Liver (tissue), 3 donors: ENCODE results near the gene RERE.

Source experiments
- CTCF ChIP-seq: fragments of 150-350 bp; IDR thresholded peaks from 2 replicates; pipeline ENCODE4 v1.5.1; 2017; ENCODE audit warnings: improper control_type of control experiment, low read depth, low read length; ENCODE audit not compliant: missing input control
- HNF4G ChIP-seq: IDR thresholded peaks from 2 replicates; pipeline ENCODE4 v1.6.1; 2016; ENCODE audit warnings: antibody characterized with exemption
- MAX ChIP-seq: IDR thresholded peaks from 2 replicates; pipeline ENCODE4 v1.6.1; 2016; ENCODE audit warnings: antibody characterized with exemption
- RAD21 ChIP-seq, 2 donors: IDR thresholded peaks; 2 replicates each; pipeline ENCODE4 v1.6.1; 2016; ENCODE audit warnings: antibody characterized with exemption in 2 of 2, mild to moderate bottlenecking in 2 of 2
- YY1 ChIP-seq: IDR thresholded peaks from 2 replicates; pipeline ENCODE4 v1.6.1; 2016; ENCODE audit warnings: antibody characterized with exemption, mild to moderate bottlenecking
- TF ChIP-seq, protein P1 (sequence below): IDR thresholded peaks from 2 replicates; pipeline ENCODE4 v1.6.1; 2016; ENCODE audit warnings: antibody characterized with exemption, mild to moderate bottlenecking
- donor health status: healthy.
- donor health status: healthy.

DNA sequence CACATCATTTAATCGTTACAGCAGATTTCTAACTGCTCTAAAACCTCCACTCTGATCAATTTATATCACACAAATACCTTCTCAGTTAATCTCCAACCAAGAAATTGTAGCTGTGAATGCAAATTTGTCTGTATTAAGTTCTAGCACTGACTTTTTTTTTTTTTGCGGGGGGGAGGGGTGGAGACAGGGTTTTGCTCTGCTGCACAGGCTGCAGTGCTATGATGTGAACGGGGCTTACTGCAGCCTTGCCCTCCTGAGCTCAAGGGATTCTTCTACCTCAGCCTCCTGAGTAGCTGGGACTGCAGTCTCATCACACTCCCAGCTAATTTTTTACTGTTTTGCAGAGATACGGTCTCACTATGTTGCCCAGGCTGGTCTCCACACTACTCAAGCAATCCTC, 163.6 kb downstream of the RERE start:
- TF ChIP-seq RAD21 (IDR thresholded peaks at IDR 0.05): no peak
- TF ChIP-seq CTCF: no peak
- TF ChIP-seq YY1: no peak
- TF ChIP-seq MAX: no peak
- TF ChIP-seq, protein P1, sequence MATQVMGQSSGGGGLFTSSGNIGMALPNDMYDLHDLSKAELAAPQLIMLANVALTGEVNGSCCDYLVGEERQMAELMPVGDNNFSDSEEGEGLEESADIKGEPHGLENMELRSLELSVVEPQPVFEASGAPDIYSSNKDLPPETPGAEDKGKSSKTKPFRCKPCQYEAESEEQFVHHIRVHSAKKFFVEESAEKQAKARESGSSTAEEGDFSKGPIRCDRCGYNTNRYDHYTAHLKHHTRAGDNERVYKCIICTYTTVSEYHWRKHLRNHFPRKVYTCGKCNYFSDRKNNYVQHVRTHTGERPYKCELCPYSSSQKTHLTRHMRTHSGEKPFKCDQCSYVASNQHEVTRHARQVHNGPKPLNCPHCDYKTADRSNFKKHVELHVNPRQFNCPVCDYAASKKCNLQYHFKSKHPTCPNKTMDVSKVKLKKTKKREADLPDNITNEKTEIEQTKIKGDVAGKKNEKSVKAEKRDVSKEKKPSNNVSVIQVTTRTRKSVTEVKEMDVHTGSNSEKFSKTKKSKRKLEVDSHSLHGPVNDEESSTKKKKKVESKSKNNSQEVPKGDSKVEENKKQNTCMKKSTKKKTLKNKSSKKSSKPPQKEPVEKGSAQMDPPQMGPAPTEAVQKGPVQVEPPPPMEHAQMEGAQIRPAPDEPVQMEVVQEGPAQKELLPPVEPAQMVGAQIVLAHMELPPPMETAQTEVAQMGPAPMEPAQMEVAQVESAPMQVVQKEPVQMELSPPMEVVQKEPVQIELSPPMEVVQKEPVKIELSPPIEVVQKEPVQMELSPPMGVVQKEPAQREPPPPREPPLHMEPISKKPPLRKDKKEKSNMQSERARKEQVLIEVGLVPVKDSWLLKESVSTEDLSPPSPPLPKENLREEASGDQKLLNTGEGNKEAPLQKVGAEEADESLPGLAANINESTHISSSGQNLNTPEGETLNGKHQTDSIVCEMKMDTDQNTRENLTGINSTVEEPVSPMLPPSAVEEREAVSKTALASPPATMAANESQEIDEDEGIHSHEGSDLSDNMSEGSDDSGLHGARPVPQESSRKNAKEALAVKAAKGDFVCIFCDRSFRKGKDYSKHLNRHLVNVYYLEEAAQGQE: no peak
- TF ChIP-seq HNF4G: no peak
